ENCODE results near the gene FSTL5.

FSTL5 gene

DNA sequence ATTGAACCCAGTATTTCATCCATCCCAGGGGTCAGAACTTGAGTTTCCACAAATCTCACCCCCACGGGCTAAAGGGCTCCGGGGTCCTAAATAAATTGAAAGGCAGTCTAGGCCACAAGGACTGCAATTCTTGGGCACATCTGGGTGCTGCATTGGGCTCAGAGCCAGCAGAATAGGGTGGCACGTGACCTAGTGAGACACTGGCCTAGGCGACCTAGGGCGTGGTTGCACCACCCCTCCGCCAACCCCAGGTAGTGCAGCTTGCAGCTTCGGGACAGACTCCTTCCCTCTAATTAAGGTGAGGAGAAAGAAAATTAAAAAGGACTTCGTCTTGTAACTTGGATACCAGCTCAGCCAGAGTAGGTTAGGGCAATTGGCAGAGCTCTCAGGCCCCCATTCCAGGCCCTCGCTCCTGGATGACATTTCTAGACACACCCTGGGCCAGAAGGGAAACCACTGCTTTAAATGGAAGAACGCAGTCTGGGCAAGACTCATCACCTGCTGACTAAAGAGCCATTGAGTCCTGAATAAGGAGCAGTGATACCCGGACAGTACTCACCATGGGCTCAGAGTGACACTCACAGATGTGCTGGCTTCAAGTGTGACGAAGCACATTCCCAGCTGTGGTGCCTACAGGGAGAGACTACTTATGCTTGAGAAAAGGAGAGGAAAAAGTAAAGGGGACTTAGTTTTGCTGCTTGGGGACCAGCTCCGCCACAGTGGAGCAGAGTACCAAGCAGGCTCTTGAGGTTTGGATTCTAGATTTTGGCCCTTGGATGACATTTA lies 735.4 kb downstream of the FSTL5 start:
- DNase-seq, result no peak

DNA sequence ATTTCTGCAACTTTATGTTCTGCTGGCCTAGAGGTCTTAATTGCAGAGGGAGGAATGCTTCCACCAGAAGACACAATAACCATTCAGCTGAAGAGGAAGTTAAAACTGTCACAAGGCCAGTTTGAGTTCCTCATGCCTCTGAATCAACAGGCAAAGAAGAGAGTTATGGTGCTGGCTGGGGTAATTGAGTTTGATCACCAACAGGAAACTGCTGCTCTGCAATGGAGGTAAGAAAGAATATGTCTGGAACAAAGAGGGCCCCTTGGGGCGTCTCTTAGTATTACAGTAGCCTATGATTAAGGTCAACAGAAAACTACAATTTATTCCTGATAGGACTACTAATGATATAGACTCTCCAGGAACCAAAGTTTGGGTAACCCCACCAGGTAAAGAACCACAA lies 744.0 kb downstream of the FSTL5 start:
- DNase-seq, result no peak

DNA sequence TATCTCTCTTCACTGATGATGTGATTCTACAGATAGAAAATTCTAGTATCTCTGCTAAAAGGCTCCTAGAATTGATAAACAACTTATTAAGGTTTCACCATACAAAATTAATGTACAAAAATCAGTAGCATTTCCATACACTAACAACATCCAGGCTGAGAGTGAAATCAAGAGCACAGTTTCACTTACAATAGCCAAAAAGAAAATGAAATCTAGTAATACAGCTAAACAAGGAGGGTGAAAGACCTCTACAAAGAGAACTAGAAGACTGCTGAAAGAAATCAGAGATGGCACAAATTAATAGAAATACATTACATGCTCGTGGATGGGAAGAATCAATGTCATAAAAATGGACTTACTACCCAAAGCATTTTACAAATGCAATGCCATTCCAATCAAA lies 751.9 kb downstream of the FSTL5 start:
- DNase-seq, result no peak

DNA sequence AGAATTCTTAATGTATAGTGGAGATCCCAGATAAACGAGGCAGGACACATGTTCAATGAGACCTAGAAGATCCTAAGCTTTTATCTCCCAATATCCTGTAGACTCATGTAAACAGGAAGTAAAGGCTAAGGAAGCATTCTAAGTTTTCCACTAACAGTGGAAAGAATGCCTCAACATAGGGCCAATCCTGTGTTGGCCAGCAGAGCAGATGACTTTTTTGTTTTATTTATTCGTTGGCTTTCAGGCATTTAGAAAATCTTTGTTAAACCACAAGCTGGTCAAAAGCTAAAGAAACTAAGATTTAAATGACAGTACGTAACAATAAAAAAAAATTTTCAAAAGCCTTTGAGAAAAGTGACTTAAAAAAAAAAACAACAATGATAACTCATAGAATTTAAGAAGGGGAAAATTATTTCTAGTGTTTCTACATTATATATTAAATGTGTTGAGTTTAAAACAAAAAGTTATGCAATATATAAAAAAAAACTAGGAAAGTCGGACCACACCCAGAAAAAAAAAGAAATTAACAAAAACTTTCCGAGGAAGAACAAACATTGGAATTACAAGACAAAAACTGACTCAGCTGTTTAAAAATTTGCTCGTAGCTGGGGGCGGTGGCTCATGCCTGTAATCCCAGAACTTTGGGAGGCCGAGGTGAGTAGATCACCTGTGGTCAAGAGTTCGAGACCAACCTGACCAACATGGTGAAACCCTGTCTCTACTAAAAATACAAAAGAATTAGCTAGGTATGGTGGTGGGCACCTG lies 759.3 kb downstream of the FSTL5 start:
- DNase-seq, result no peak

DNA sequence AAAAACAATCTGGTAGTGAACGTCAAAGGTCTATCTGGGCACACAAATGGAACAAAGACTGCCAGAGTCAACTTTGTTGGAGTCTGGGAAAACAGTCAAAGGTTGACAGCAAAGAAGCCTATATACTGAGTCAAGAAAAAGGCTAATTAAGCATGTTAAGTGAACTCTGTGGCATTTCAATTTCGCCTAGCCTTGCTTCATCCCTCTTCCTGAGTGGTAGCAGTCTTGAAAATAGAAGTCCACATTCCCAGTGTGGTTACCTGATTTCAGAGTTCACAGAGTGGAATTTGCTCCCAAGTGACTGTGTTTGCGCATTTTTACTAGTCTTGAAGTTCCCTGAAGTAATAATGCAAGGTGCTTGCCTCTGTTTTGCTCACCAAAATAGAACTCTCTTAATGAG lies 760.0 kb downstream of the FSTL5 start:
- DNase-seq, result no peak

DNA sequence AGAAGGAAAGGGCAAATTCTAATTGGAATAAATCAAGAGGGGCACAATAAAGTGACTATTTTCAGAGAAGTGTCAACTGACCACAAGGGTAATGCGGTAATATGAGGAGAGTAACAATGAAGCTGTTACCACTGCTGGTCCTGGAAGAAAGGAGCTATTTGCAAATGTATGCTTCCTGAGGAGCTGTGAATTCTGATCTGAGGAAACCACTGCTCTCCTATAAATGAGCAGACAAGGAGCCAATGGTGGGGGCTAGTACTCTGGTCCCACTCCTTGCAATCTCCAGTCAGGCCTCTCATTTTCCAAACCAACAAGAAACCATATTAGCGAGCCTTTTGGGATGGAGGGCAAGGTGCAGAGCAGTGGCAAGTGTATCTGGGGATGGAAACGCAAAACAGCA lies 770.2 kb downstream of the FSTL5 start:
- DNase-seq, result no peak

DNA sequence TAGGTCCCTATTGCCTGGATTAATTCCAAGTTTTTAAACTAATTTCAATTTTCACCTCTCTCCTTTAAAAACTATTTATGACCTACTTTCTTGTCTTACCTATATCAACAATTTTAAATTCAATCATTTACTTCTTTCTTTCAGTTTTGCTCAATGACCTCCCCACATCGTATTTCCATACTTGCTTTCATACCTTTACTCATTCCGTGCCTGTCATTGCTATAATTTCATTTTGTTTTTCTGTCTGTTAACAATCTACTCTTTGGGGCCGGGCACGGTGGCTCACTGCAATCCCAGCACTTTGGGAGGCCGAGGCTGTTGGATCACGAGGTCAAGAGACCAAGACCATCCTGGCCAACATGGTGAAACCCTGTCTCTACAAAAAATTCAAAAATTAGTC lies 781.1 kb downstream of the FSTL5 start:
- no peak for DNase-seq

DNA sequence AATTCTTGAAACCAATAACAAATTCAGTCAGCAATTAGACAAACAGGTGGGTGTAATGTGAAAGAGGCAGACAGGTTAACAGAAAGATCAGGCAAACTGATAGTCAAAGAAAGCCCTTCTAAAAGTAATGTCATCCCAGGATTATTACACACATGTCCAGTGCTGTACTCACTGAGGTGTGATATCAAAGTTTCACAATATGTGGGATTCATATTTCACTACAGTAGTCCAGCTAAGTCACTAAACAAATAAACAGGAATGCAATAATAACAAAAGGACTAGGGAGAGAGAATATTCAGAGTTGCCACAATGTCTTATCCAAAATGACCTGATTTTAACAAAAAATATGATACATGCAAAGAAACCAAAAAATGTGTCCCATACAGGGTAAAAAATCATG lies 787.5 kb downstream of the FSTL5 start:
- no peak for DNase-seq

DNA sequence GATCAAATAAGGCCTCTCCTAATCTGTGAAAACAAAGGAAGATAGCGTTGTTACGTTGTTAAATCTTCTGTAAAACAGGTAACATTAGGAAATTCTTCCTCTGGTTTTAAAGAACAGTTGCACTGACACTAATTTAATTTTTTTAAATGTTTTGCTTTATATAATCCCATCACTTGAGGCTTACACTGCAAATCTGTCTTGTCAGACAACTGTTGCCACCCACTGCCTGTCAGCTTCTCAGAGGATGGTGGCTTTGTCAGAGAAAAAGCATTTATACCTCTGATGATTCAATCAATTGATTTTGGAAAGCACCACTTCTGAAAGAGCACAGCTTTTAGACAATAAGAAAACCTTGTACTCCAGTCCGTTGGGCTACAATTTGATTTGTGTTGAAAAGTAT lies 799.1 kb downstream of the FSTL5 start:
- DNase-seq, result no peak

DNA sequence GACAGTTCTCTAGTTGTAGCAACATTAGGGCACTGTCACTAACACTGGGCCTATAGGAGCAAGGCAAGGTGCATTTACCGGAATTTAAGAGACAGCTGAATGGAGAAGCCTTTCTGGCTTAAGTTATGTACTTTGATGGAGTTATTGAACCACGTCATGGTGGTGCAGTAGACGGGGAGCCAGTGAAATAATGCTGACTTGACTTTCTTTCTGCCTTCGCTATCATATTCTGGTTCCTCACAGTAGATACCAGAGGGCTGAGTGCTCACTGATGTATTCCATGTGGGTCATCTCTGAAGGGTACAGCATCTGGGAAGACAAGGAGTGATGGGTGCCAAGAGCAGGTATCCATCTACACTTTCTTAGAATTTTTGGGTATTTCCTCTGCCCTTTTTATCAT lies 802.8 kb downstream of the FSTL5 start:
- no peak for DNase-seq

DNA sequence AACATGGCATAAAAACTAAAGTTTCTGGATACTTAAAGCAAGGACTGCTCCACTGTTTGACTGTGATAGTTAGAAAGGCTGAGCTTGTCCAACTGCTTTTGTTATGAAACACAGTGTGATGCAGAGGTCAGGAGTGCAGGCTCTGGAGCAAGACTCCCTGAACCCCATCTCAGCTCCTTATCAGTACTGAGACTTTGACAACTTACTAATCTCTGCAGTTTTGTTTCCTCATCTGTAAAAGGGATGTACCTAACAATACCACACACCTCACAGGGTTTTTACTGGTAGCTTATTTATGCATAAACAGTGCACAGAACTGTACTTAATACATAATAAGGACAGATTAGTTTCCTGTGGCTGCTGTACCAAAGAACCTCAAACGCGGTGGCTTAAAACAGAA lies 804.3 kb downstream of the FSTL5 start:
- DNase-seq, result no peak

DNA sequence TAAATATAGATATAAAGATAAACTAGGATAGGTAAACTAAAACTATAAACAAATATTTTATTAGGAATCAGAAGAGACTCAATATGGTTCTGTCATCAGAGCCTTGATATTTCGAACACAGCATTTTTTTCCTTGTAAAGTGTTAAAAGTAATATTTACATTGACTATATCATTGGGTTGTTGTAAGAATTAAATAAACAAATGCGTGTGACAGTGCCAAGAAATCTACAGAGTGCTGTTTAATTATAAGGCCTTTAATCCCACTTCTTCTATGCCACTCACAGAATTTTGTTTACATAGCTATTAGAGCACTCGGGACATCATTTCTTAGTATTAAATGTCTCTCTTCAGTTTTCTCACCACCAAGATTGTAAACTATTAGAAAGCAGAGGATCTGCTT lies 807.4 kb downstream of the FSTL5 start:
- DNase-seq, result no peak

DNA sequence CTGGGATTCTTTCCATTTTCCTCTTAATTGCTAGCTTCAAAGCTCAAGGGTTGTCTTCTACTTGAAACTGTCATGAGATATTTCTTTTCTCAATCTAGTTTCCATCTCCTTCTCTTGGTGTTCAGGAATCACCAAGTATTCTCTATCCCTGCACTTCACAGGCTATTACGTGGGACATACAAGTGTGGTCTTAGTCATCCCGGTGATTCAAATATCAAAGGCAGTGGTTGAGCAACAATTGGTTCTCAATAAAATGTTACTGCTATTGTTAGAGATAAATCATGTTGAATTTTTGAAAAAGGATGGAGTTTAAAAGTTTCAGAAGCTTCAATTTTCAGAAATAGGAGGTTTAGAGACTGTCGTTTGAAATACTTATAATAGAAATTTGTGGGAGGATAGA lies 812.9 kb downstream of the FSTL5 start:
- no peak for DNase-seq

DNA sequence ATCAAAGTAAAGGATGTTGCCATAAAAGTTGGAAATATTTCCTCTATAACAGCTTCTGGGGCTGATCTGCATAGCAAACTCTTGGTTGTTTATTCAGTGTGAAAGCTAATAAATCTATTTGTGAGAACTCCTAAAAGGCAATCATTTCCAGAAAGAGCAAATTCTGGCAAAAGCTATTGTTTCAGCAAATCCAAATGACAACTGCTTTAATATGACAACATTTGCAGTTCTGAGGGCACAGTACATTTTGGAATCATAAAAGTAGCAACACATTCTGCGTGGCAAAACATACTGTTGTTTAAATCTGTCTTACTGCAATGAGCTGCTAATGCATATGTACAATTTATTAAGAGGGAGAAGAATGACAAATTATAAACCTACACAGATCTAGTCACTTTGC lies 818.1 kb downstream of the FSTL5 start:
- no peak for DNase-seq

DNA sequence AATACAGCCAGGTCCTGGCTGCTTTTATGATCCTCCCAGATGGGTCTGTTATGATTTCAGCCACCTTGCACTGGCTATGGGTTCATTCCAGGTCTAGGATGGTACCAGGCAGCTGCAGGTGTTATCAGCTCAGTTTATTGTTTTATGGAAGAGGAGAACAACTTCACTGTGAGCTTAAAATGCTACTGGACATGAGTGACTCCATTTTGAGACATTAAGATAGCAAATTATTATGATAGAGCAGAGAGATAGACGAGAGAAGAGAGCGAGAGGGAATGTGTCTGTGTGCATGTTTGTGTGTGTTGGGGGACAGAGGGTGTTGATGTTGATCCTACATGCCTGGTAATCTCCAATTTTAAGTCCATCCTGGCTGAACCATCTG lies 820.2 kb downstream of the FSTL5 start:
- no peak for DNase-seq

DNA sequence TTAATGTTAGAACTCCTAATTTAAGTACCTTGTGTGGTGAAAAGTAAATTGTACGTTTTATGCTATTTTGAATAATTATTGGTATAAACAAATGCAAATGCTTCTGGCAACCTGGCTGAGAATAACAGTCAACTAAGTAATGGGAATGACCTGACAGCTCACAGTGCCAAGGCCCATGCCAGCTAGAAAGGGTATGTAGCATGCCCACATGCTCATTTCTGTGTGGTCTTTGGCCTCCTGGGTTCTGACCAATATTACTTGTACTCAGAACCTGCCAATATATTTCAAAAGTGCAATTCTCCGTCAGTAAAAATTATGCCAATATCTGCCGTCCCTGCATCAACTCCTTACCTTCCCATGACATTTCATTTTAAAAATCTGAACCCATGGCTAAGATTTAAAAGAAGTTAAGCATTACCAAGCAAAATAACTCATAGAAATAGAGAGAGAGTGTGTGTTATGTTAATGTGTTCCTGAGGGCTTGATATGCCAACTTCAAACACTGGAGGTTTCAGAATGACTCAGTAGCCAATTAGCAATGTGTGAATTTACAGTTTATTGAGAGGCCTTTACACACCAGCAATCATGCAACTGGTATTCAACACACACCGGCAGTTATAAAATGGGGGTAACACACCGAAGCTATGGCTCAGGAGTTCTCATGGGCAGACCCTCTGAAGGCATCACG lies 820.8 kb downstream of the FSTL5 start:
- DNase-seq, result no peak

DNA sequence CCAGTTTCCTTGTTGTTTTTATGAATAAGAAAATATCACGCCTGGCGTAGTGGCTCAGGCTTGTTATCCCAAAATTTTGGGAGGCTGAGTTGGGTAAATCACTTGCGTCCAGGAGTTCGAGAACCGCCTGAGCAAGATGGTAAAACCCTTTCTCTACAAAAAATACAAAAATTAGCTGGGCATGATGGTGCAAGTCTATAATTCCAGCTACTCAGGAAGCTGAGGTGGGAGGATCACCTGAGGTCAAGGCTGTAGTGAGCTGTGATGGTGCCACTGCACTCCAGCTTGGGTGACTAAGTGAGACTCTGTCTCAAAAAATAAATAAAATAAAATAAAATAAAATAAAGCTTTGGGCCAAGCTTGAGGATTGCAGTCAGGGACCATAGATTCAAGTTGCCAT lies 827.2 kb downstream of the FSTL5 start:
- no peak for DNase-seq

DNA sequence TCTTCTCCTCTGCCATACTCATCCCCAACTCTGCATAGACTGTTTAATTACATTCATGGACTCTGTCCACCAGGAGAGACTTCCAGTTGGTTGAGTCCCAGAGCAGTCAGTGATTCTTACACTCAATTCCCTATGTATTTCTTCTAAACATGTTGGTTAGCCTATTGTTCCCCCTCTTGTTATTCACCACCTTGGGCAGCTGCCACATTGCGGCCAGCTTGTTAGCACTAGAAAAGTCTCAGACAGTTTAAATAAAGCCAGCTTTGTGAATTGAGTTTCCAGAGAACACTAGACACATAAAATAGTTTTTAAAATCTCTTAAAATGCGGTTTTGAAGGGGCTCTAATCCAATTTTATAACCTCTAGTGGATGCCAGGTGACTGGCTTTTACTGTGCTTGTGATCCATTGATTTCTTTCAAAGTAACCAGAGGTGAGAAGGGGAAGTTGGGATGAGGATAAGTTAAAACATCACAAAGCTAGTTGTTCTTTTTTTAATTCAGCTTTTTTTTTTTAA lies 827.7 kb downstream of the FSTL5 start:
- DNase-seq, result no peak
